WTC11 (cell line): ENCODE measurements around the gene ADAM22. TPM values are rescaled to one million over a fixed set of nuclear protein-coding genes. Genes with fewer than 3 reads are reported as not detected.

Source experiments
- ATAC-seq: fragments of 200-7000 bp; cut with Tn5 transposase; 2 replicates; pipeline ENCODE4 v1.10.0; 2021; ENCODE audit warnings: mild to moderate bottlenecking, moderate library complexity
- CTCF ChIA-PET: fragments of 300-600 bp; sonication (Branson Sonifier 250); formaldehyde crosslinking; loops from one replicate; lab custom pipeline; 2021; ENCODE audit warnings: antibody characterized with exemption; lab: Charles Lee
- POLR2A ChIA-PET: fragments of 350-600 bp; sonication (Branson Sonifier 250); formaldehyde crosslinking; loops from one replicate; lab custom pipeline; 2021; ENCODE audit warnings: antibody characterized with exemption; lab: Charles Lee
- DNase-seq: peaks from one replicate; pipeline ENCODE4 v3.0.0; 2021; ENCODE audit warnings: low spot score
- H3K27ac Mint-ChIP-seq: 2 replicates; pipeline ENCODE4 v1.8.0; 2021; ENCODE audit warnings: mixed read lengths
- H3K27me3 Mint-ChIP-seq: 2 replicates; pipeline ENCODE4 v1.8.0; 2021; ENCODE audit warnings: low read depth, mild to moderate bottlenecking, moderate library complexity, mixed read lengths
- H3K36me3 Mint-ChIP-seq: 2 replicates; pipeline ENCODE4 v1.8.0; 2021; ENCODE audit warnings: mixed read lengths
- H3K4me1 Mint-ChIP-seq: 2 replicates; pipeline ENCODE4 v1.8.0; 2022; ENCODE audit warnings: mixed read lengths
- H3K4me3 Mint-ChIP-seq: 2 replicates; pipeline ENCODE4 v1.8.0; 2021; ENCODE audit warnings: mild to moderate bottlenecking, moderate library complexity, mixed read lengths
- H3K9me3 Mint-ChIP-seq: 2 replicates; pipeline ENCODE4 v1.8.0; 2021; ENCODE audit warnings: mixed read lengths
- ATF1 ChIP-seq: sonication (generic); formaldehyde crosslinking; IDR thresholded peaks from 2 replicates; pipeline ENCODE4 v1.8.1; 2023; ENCODE audit warnings: mild to moderate bottlenecking, moderate library complexity, missing genetic modification reagents
- CBFB ChIP-seq: sonication (generic); formaldehyde crosslinking; IDR thresholded peaks from 2 replicates; pipeline ENCODE4 v1.8.1; 2022; ENCODE audit warnings: mild to moderate bottlenecking, low read depth, missing genetic modification reagents
- ETV6 ChIP-seq: sonication (generic); formaldehyde crosslinking; IDR thresholded peaks from 2 replicates; pipeline ENCODE4 v1.8.1; 2022; ENCODE audit warnings: mild to moderate bottlenecking, missing genetic modification reagents
- GTF2I ChIP-seq: fragments of 250-450 bp; sonication (Bioruptor Pico); conservative IDR thresholded peaks from 2 replicates; pipeline ENCODE4 v1.4.0; 2021; ENCODE audit warnings: mild to moderate bottlenecking
- HMGA2 ChIP-seq: fragments of 250-450 bp; sonication (Bioruptor Pico); IDR thresholded peaks from 2 replicates; pipeline ENCODE4 v1.4.0; 2021; ENCODE audit warnings: mild to moderate bottlenecking, moderate library complexity
- HMGXB4 ChIP-seq: sonication (generic); formaldehyde crosslinking; IDR thresholded peaks from 2 replicates; pipeline ENCODE4 v1.8.1; 2023; ENCODE audit warnings: mild to moderate bottlenecking, moderate library complexity, missing genetic modification reagents
- JAZF1 ChIP-seq: fragments of 250-450 bp; sonication (Bioruptor Pico); IDR thresholded peaks from 2 replicates; pipeline ENCODE4 v1.9.0; 2021; ENCODE audit warnings: moderate library complexity, mild to moderate bottlenecking, inconsistent platforms
- KAT7 ChIP-seq: sonication (generic); formaldehyde crosslinking; IDR thresholded peaks from 2 replicates; pipeline ENCODE4 v1.8.1; 2023; ENCODE audit warnings: missing genetic modification reagents, mild to moderate bottlenecking, borderline replicate concordance
- MXD4 ChIP-seq: fragments of 250-450 bp; sonication (Bioruptor Pico); IDR thresholded peaks from 2 replicates; pipeline ENCODE4 v1.8.0; 2021; ENCODE audit warnings: mild to moderate bottlenecking, moderate library complexity, borderline replicate concordance
- NR1H2 ChIP-seq: sonication (generic); formaldehyde crosslinking; IDR thresholded peaks from 2 replicates; pipeline ENCODE4 v1.9.0; 2021; ENCODE audit warnings: mild to moderate bottlenecking, moderate library complexity, missing genetic modification reagents
- RORB ChIP-seq: fragments of 250-450 bp; sonication (Bioruptor Pico); IDR thresholded peaks from 2 replicates; pipeline ENCODE4 v1.9.0; 2021; ENCODE audit warnings: mild to moderate bottlenecking
- SMAD3 ChIP-seq: sonication (generic); formaldehyde crosslinking; IDR thresholded peaks from 2 replicates; pipeline ENCODE4 v1.8.0; 2022; ENCODE audit warnings: missing genetic modification reagents, mild to moderate bottlenecking, borderline replicate concordance
- SOX15 ChIP-seq: fragments of 250-450 bp; sonication (Bioruptor Pico); IDR thresholded peaks from 2 replicates; pipeline ENCODE4 v1.9.0; 2021; ENCODE audit warnings: mild to moderate bottlenecking
- SP1 ChIP-seq: sonication (generic); formaldehyde crosslinking; conservative IDR thresholded peaks from 2 replicates; pipeline ENCODE4 v1.8.1; 2022; ENCODE audit warnings: missing genetic modification reagents
- TEAD1 ChIP-seq: sonication (generic); formaldehyde crosslinking; IDR thresholded peaks from 2 replicates; pipeline ENCODE4 v1.8.0; 2022; ENCODE audit warnings: mild to moderate bottlenecking, missing genetic modification reagents
- TEAD4 ChIP-seq: sonication (generic); formaldehyde crosslinking; IDR thresholded peaks from 2 replicates; pipeline ENCODE4 v1.8.0; 2022; ENCODE audit warnings: mild to moderate bottlenecking, missing genetic modification reagents
- ZNF219 ChIP-seq: sonication (generic); formaldehyde crosslinking; IDR thresholded peaks from 2 replicates; pipeline ENCODE4 v1.8.0; 2023; ENCODE audit warnings: missing genetic modification reagents, mild to moderate bottlenecking, borderline replicate concordance
- ZNF232 ChIP-seq: sonication (generic); formaldehyde crosslinking; IDR thresholded peaks from 2 replicates; pipeline ENCODE4 v1.8.0; 2022; ENCODE audit warnings: mild to moderate bottlenecking, missing genetic modification reagents
- ZNF263 ChIP-seq: sonication (generic); formaldehyde crosslinking; IDR thresholded peaks from 2 replicates; pipeline ENCODE4 v1.8.1; 2022; ENCODE audit warnings: low read depth, mild to moderate bottlenecking, moderate library complexity, missing genetic modification reagents
- ZNF281 ChIP-seq: sonication (generic); formaldehyde crosslinking; IDR thresholded peaks from 2 replicates; pipeline ENCODE4 v1.8.0; 2023; ENCODE audit warnings: mild to moderate bottlenecking, missing genetic modification reagents
- ZNF317 ChIP-seq: sonication (generic); formaldehyde crosslinking; IDR thresholded peaks from 2 replicates; pipeline ENCODE4 v1.8.1; 2023; ENCODE audit warnings: low read depth, mild to moderate bottlenecking, moderate library complexity, missing genetic modification reagents, borderline replicate concordance
- ZNF396 ChIP-seq: fragments of 250-450 bp; sonication (Bioruptor Pico); IDR thresholded peaks from 2 replicates; pipeline ENCODE4 v1.8.0; 2021; ENCODE audit warnings: mild to moderate bottlenecking, moderate library complexity, borderline replicate concordance
- ZNF423 ChIP-seq: fragments of 250-450 bp; sonication (Bioruptor Pico); IDR thresholded peaks from 2 replicates; pipeline ENCODE4 v2.1.2; 2022; ENCODE audit warnings: mild to moderate bottlenecking, moderate library complexity
- total RNA-seq: library from RNA; stranded (reverse); gene quantifications from 3 replicates; pipeline ENCODE4 v1.2.3, GENCODE V29; 2021
- TF ChIP-seq, protein P1 (sequence below): fragments of 250-450 bp; sonication (Bioruptor Pico); IDR thresholded peaks from 2 replicates; pipeline ENCODE4 v1.8.0; 2021; ENCODE audit warnings: mild to moderate bottlenecking
- TF ChIP-seq, protein P2 (sequence below): sonication (generic); formaldehyde crosslinking; IDR thresholded peaks from 2 replicates; pipeline ENCODE4 v1.8.1; 2023; ENCODE audit warnings: mild to moderate bottlenecking, missing genetic modification reagents, moderate library complexity
- TF ChIP-seq, protein P3 (sequence below): sonication (generic); formaldehyde crosslinking; IDR thresholded peaks from 2 replicates; pipeline ENCODE4 v1.8.1; 2023; ENCODE audit warnings: mild to moderate bottlenecking, missing genetic modification reagents

ADAM22 gene
- total RNA-seq, 1 experiment from 2014 or later: 12.4 TPM

- Mint-ChIP-seq H3K4me1 (peaks cover 45% of the 10 kb centered on the region), H3K9me3 (no peaks in the 10 kb centered on the region), H3K36me3 (peaks cover 31% of the 10 kb centered on the region), H3K4me3 (no peak overlapping the region; the same call in 1 of the 2 replicates), H3K27ac (peak overlapping the region; percentile 80; the same call in 1 of the 2 replicates), H3K27me3 (no peaks in the 10 kb centered on the region)
- no peak for TF ChIP-seq SOX15 (CRISPR knock-in tag)
- TF ChIP-seq HMGA2 (CRISPR knock-in tag): peak; percentile 95
- DNase-seq (no peak), ATAC-seq (no peak)
- CTCF ChIA-PET: interaction anchor here (0.6 kb wide), 1 partner anchor 29 kb away, joined by 3 read pairs; no protein-coding TSS in a partner anchor
- POLR2A ChIA-PET: no interaction called here
Measured at GRCh38 chr7:88214456-88214855, 280.4 kb downstream of the ADAM22 start.

DNA sequence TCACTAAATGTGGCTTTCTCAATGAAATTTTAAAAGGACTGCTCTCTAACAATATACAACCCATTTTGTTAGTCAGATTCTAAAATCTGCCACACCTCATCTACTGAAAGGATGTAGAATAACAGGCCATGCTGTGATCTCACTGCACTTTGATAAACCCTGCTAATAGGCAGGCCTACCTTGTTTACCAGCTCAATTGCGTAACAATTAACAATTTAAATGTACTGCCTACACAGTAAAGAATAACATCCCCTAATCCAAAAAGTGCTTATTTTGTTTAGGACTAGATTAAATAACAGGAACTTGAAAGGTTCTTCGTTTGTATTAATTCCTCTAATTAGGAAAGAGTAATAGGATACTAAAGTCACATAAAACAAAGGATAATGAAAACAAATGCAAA is 281.2 kb downstream of the ADAM22 start:
- no peak for TF ChIP-seq ZNF232 (CRISPR knock-in tag)
- TF ChIP-seq HMGA2 (CRISPR knock-in tag): no peak
- no peak for TF ChIP-seq ZNF423 (CRISPR knock-in tag)
- TF ChIP-seq SP1: no peak
- TF ChIP-seq TEAD1 (CRISPR knock-in tag): no peak
- no peak for TF ChIP-seq ATF1 (CRISPR knock-in tag)
- no peak for TF ChIP-seq GTF2I (CRISPR knock-in tag)
- TF ChIP-seq, protein P1, sequence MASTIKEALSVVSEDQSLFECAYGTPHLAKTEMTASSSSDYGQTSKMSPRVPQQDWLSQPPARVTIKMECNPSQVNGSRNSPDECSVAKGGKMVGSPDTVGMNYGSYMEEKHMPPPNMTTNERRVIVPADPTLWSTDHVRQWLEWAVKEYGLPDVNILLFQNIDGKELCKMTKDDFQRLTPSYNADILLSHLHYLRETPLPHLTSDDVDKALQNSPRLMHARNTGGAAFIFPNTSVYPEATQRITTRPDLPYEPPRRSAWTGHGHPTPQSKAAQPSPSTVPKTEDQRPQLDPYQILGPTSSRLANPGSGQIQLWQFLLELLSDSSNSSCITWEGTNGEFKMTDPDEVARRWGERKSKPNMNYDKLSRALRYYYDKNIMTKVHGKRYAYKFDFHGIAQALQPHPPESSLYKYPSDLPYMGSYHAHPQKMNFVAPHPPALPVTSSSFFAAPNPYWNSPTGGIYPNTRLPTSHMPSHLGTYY (CRISPR knock-in tag): no peak
- TF ChIP-seq ZNF317: no peak
- TF ChIP-seq JAZF1 (CRISPR knock-in tag): no peak
- no peak for TF ChIP-seq KAT7 (CRISPR knock-in tag)
- no peak for TF ChIP-seq SMAD3
- TF ChIP-seq, protein P2, sequence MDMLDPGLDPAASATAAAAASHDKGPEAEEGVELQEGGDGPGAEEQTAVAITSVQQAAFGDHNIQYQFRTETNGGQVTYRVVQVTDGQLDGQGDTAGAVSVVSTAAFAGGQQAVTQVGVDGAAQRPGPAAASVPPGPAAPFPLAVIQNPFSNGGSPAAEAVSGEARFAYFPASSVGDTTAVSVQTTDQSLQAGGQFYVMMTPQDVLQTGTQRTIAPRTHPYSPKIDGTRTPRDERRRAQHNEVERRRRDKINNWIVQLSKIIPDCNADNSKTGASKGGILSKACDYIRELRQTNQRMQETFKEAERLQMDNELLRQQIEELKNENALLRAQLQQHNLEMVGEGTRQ (CRISPR knock-in tag): no peak
- TF ChIP-seq ZNF263 (CRISPR knock-in tag): no peak
- TF ChIP-seq HMGXB4 (CRISPR knock-in tag): no peak
- no peak for TF ChIP-seq TEAD4 (CRISPR knock-in tag)
- TF ChIP-seq ZNF219 (CRISPR knock-in tag): no peak
- TF ChIP-seq, all 79 proteins: peak for 0
- no peak overlapping the region for H3K4me3 Mint-ChIP-seq
- no peaks in the 10 kb centered on the region for H3K9me3 Mint-ChIP-seq
- H3K27ac Mint-ChIP-seq: no peak overlapping the region
- H3K4me1 Mint-ChIP-seq: peaks cover 45% of the 10 kb centered on the region
- peaks cover 23% of the 10 kb centered on the region for H3K36me3 Mint-ChIP-seq
- H3K27me3 Mint-ChIP-seq: no peaks in the 10 kb centered on the region
- DNase-seq (no peak), ATAC-seq (no peak)
- ChIA-PET CTCF (no interaction called here), POLR2A (interaction anchor here (0.6 kb wide), 1 partner anchor 522 kb away, joined by 3 read pairs; no protein-coding TSS in a partner anchor)

- Mint-ChIP-seq H3K4me3 (no peak overlapping the region), H3K27ac (no peak overlapping the region), H3K4me1 (peaks cover 55% of the 10 kb centered on the region), H3K36me3 (peaks cover 22% of the 10 kb centered on the region), H3K9me3 (no peaks in the 10 kb centered on the region), H3K27me3 (no peaks in the 10 kb centered on the region)
- no peak for DNase-seq
- ATAC-seq: no peak
- ChIA-PET POLR2A (no interaction called here), CTCF (no interaction called here)
- TF ChIP-seq ETV6 (CRISPR knock-in tag) (no peak), RORB (CRISPR knock-in tag) (no peak), NR1H2 (CRISPR knock-in tag) (no peak), CBFB (CRISPR knock-in tag) (no peak), MXD4 (no peak), ZNF396 (CRISPR knock-in tag) (no peak), ZNF281 (no peak), KAT7 (CRISPR knock-in tag) (no peak), TEAD4 (CRISPR knock-in tag) (no peak), SP1 (no peak)
- TF ChIP-seq, protein P3, sequence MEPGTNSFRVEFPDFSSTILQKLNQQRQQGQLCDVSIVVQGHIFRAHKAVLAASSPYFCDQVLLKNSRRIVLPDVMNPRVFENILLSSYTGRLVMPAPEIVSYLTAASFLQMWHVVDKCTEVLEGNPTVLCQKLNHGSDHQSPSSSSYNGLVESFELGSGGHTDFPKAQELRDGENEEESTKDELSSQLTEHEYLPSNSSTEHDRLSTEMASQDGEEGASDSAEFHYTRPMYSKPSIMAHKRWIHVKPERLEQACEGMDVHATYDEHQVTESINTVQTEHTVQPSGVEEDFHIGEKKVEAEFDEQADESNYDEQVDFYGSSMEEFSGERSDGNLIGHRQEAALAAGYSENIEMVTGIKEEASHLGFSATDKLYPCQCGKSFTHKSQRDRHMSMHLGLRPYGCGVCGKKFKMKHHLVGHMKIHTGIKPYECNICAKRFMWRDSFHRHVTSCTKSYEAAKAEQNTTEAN (CRISPR knock-in tag): no peak
Measured at GRCh38 chr7:88216276-88216675, 282.2 kb downstream of the ADAM22 start.
